ENCODE results near the gene ACTR8.

Gene ACTR8

GRCh38 chr3:53845881-53846133 is 36.1 kb downstream of the ACTR8 start:
- no peak overlapping the region for H3K4me3 ChIP-seq (ENCODE audit: low read depth in 1 of 2, low read length in 2 of 2)
- H3K9ac ChIP-seq (ENCODE audit: low read depth, low read length), result no peak overlapping the region
- H2AFZ ChIP-seq (ENCODE audit: low read depth, low read length), result no peak overlapping the region
- H3K4me2 ChIP-seq (ENCODE audit: insufficient read depth, low read length), result no peak overlapping the region
- H3K9me3 ChIP-seq (ENCODE audit: insufficient read depth, low read length, severe bottlenecking), result no peaks in the 10 kb centered on the region
- H3K27ac ChIP-seq (ENCODE audit: low read length), result no peak overlapping the region
- no peaks in the 10 kb centered on the region for H3K27me3 ChIP-seq (ENCODE audit: insufficient read depth, low read length, poor library complexity)
- DNase-seq, result no peak
- TF ChIP-seq CTCF (IDR thresholded peaks at IDR 0.05; ENCODE audit: borderline replicate concordance, extremely low read depth, low read length, poor library complexity, severe bottlenecking), result no peak
- no peak for TF ChIP-seq EZH2 (IDR thresholded peaks at IDR 0.05; ENCODE audit: borderline replicate concordance, low read depth, low read length, severe bottlenecking)
- no peaks in the 10 kb centered on the region for H3K79me2 ChIP-seq (ENCODE audit: insufficient read depth, low read length)
- no peak for ATAC-seq (ENCODE audit: insufficient read depth, low read depth)
- no peaks in the 10 kb centered on the region for H4K20me1 ChIP-seq (ENCODE audit: insufficient read depth, low read length)
- no peaks in the 10 kb centered on the region for H3K36me3 ChIP-seq (ENCODE audit: insufficient read depth, low read length)
- H3K4me1 ChIP-seq (ENCODE audit: insufficient read depth, low read length), result no peaks in the 10 kb centered on the region

DNA sequence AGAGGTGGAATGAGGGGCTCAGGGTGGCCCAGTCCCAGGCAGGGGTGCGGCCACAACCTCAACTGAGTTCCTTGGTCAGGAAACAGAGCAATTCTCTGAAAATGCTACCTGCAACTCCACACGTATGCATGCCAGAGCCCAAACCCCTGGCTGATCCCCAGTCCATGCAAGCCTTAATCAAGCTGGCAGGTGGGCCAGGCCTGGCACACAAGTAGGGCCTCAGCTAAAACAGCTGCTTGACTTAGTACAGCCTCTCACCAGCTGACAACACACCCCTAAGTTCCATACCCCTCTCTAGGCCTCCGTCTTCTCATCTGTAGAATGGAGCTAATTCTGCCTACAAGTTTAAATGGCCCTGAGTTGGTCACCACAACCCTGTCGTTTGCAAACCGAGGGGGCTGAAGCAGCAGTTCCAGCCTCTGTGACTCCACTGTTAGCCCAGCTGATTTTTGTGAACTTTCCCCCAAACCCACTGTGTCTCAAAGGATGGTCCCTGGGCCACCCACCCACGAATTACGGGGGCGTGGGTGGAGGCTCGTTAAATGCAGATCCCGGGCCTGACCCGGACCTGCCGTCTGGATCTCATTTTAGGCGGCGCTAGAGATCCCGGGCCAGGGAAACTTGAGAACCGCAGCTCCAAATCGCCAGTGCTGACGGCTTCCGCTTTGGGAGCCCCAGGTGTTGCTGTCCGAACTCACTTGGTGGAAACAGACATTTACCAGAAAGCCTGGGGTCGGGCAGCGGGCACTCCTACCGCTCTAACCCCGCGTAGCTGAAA is 36.7 kb downstream of the ACTR8 start:
- no peak overlapping the region for H3K27ac ChIP-seq (ENCODE audit: low read length)
- DNase-seq, result no peak

GRCh38 chr3:53844262-53845102 is 37.5 kb downstream of the ACTR8 start:
- H3K79me2 ChIP-seq (ENCODE audit: insufficient read depth, low read length), result no peaks in the 10 kb centered on the region
- DNase-seq (no peak), ATAC-seq (ENCODE audit: insufficient read depth, low read depth) (no peak)
- H3K4me1 ChIP-seq (ENCODE audit: insufficient read depth, low read length), result no peaks in the 10 kb centered on the region
- no peak overlapping the region for H3K27ac ChIP-seq (ENCODE audit: low read length)
- H3K4me3 ChIP-seq (ENCODE audit: low read depth in 1 of 2, low read length in 2 of 2), result no peak overlapping the region
- H4K20me1 ChIP-seq (ENCODE audit: insufficient read depth, low read length), result no peaks in the 10 kb centered on the region
- H3K9me3 ChIP-seq (ENCODE audit: insufficient read depth, low read length, severe bottlenecking), result no peaks in the 10 kb centered on the region
- no peak overlapping the region for H3K9ac ChIP-seq (ENCODE audit: low read depth, low read length)
- H2AFZ ChIP-seq (ENCODE audit: low read depth, low read length), result no peak overlapping the region
- no peaks in the 10 kb centered on the region for H3K36me3 ChIP-seq (ENCODE audit: insufficient read depth, low read length)
- H3K4me2 ChIP-seq (ENCODE audit: insufficient read depth, low read length), result no peak overlapping the region
- TF ChIP-seq EZH2 (IDR thresholded peaks at IDR 0.05; ENCODE audit: borderline replicate concordance, low read depth, low read length, severe bottlenecking) (no peak), CTCF (IDR thresholded peaks at IDR 0.05; ENCODE audit: borderline replicate concordance, extremely low read depth, low read length, poor library complexity, severe bottlenecking) (no peak)
- no peaks in the 10 kb centered on the region for H3K27me3 ChIP-seq (ENCODE audit: insufficient read depth, low read length, poor library complexity)

More for the DNA sequence above, 36.7 kb downstream of the ACTR8 start:
- Histone ChIP-seq H3K27me3 (ENCODE audit: insufficient read depth, low read length, poor library complexity) (no peaks in the 10 kb centered on the region), H3K9ac (ENCODE audit: low read depth, low read length) (no peak overlapping the region), H3K9me3 (ENCODE audit: insufficient read depth, low read length, severe bottlenecking) (no peaks in the 10 kb centered on the region), H3K4me2 (ENCODE audit: insufficient read depth, low read length) (no peak overlapping the region), H3K4me1 (ENCODE audit: insufficient read depth, low read length) (no peaks in the 10 kb centered on the region), H3K4me3 (ENCODE audit: low read depth in 1 of 2, low read length in 2 of 2) (no peak overlapping the region), H3K36me3 (ENCODE audit: insufficient read depth, low read length) (no peaks in the 10 kb centered on the region), H3K79me2 (ENCODE audit: insufficient read depth, low read length) (no peaks in the 10 kb centered on the region), H4K20me1 (ENCODE audit: insufficient read depth, low read length) (no peaks in the 10 kb centered on the region), H2AFZ (ENCODE audit: low read depth, low read length) (no peak overlapping the region)
- TF ChIP-seq EZH2 (IDR thresholded peaks at IDR 0.05; ENCODE audit: borderline replicate concordance, low read depth, low read length, severe bottlenecking) (no peak), CTCF (IDR thresholded peaks at IDR 0.05; ENCODE audit: borderline replicate concordance, extremely low read depth, low read length, poor library complexity, severe bottlenecking) (no peak)
- ATAC-seq (ENCODE audit: insufficient read depth, low read depth), result no peak

Data from DND-41 (cell line).